HG03097 (cell line): Measurements from ENCODE around the gene STAT4.
A peak's percentile ranks its signal among the peaks of the same experiment; 100 is the strongest.

ENCODE experiments used
- ATAC-seq: cut with Tn5 transposase; IDR thresholded peaks from one replicate; pipeline ENCODE4 v1.9.1; 2021; ENCODE audit not compliant: unreplicated experiment, low FRiP score

STAT4 gene

DNA sequence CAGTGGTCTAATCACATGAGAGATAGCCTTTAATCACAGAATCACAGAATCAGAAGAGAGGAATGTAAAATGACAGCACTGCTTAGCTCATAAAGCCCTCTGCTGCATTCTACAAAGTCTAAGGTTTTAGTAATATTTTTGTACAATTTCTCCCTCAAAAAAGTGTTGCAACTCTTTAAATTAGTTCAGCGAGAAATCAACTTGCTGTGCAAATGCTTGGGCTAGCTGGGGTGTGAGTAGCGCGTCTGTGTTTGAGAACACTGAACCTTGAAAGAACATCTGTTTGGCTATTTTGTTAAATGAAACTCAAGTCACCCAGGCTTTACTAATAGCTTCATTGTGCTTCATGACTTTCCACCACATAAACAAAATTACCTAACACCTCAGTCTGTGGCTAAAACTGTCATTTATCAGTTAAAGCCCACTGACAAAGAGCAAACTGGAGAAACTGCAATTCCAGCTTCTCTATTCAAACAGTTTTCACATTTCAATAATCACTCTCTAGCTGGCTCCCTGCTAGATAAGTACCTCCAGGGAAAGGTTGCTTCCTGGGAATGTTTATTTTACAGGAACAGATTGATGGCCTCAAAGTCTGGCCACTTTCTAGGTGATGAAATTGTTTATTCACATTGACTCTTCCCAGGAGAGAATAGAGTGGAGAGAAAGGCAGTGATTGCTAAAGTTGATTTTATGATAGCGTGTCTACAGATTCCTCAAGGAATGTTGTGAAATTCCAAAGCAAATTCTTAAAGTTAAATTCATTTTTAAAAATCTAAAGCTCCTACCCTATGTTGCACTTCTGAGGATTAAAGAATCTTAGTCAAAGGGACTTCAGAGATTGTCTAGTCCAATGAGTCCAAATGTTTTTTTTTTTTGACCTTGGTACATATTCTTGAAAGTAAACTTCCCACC, 100.8 kb downstream of the STAT4 start:
- ATAC-seq, result peak; percentile 88

GRCh38 chr2:191048073-191048472, 102.7 kb downstream of the STAT4 start:
- ATAC-seq, result no peak

DNA sequence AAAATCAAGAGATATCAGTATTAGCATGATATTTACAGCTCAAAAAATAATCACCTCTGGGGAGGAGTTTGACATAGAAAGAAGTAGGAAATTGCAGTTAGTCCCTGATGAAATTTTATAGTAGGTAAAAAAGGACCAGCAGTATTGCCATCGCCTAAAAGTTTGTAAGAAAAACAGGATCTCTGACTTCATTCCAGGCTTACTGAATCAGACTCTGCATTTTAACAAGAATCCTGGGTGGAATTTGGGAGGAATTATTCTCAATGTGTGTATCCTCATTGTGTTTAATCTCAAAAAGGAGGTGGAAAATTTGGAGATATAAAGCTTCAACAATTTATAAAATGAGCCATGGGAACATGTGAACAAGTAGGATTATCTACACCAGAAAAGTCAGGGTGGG, 105.7 kb downstream of the STAT4 start:
- no peak for ATAC-seq

GRCh38 chr2:191043438-191043837, 107.4 kb downstream of the STAT4 start:
- no peak for ATAC-seq

- ATAC-seq, result no peak
These were observed 109.2 kb downstream of the STAT4 start for GRCh38 chr2:191041418-191042161.

DNA sequence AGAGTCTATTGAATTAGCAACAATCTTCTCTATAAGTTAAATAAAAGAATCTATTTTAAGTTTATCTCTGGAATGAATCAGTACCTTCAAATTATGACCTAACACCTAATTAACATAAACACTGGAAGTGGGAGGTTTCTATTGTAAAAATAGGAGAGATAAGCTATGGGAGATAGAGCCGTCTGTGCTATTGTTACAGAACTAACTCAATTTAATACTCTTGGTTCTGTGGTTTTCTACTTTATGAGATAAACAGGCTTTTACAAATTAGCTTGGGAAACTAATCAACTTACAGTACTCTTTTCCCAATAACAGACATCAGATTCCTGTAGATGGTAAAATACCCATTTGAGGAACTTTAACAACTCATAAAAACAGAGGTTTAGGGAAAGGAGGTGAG, 111.2 kb downstream of the STAT4 start:
- no peak for ATAC-seq

DNA sequence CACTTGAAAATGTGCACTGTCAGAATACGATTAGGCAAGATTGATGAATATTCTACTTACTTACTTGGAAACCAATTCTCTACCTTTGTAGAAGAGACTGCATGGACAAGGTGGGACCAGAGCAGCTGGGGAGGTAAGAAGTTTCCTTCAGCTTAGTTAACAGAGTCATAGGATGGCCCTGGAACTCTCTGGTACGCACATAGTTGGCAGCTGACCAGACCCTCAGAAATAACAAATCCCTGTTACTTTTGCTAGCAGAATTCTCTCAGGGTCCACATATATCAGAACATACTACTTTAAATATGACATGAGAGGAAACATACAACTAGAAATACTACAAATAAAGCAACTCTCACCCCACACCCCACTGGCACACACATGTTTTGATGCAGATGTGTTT, 112.1 kb downstream of the STAT4 start:
- ATAC-seq, result no peak

- ATAC-seq, result no peak
These were observed 112.5 kb downstream of the STAT4 start for GRCh38 chr2:191038241-191038725.

DNA sequence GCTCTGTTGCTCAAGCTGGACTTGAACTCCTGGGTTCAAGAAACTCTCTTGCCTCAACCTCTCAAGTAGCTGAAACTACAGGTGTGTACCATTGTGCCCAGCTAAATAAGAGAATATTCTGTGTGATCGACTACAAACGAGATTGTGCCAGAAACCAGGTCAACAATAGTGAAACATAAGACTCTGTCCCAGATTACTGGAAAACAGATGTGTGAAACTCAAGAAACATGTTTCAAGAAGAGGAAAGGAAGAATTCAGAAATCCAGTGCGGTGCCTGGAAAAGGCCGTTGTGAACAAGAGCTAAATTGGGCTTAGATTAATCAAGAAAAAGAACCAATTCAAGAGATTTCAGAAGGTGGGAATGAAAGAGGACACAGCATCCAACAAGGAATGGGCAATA, 113.4 kb downstream of the STAT4 start:
- no peak for ATAC-seq

DNA sequence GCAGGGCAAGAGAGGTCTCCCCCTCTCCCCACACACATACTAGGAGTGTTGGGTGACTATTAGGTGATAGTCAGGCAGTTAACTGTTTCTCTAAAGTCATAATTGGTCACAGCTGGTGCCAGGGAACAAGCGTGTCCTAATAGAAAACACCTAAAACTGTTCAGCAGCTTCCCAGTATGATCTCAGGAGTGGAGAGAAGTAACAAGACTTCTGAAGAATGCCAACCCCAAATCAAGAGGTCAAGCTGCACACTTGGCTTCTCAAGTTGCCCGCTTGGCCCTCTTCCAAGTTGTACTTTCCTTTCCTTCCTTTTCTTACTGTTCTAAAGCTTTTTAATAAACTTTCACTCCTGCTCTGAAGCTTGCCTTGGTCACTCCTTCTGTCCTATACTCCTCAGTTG, 114.4 kb downstream of the STAT4 start:
- ATAC-seq, result no peak

DNA sequence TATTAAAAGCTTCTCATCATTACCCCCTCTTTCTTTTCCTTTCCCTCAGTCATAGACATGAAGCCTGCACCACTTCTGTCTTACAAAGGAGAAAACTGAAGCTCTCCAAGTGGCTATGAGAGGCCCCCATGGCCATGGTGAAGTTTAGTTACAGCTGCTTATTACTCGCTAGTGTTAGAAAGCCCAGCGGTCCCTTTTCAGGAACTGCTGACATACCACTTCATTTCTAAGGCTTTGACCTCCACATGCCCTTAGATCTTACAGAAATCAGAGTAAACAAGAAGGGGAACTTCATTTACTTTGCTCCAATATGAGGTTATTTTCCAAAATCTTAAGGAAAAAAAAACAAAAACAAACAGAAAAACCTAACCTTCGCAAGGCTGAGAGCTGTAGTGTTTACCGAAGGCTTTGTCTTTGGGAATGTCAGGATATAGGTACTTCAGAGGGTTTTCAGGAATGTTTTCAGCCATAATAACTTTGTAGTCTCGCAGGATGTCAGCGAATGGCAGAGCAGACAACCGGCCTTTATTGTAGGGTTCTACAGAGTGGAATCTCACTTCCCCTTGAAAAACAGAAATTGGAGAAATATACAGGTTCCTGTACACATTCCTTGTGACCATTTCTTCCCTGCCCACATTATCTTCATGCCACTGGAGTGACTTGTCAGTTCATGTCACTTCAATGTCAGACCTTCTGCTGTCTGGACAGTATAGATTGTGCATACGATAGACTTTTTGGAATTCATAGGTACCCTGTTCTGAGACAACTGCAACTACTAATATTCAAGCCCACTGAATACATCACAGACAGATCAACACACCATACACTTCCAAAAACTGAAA, 118.0 kb downstream of the STAT4 start:
- no peak for ATAC-seq

DNA sequence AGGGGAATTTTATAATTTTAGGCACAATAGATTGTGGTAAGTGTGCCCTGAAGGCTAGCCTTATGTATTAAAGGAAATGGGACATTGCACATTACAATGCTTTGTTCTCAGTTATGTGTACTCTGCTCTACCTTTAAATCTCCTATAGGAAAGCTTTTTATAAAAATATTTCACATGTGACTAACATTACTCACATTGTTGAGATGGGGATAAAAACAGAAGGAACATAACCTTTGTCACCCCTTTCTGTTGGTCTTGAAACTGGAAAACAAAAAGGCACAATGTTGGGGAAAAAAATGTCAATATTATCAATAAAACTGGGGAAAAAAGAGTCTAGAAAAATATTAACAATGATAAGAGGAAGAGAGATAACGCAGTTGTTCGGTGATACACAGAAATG, 119.5 kb downstream of the STAT4 start:
- ATAC-seq, result no peak

DNA sequence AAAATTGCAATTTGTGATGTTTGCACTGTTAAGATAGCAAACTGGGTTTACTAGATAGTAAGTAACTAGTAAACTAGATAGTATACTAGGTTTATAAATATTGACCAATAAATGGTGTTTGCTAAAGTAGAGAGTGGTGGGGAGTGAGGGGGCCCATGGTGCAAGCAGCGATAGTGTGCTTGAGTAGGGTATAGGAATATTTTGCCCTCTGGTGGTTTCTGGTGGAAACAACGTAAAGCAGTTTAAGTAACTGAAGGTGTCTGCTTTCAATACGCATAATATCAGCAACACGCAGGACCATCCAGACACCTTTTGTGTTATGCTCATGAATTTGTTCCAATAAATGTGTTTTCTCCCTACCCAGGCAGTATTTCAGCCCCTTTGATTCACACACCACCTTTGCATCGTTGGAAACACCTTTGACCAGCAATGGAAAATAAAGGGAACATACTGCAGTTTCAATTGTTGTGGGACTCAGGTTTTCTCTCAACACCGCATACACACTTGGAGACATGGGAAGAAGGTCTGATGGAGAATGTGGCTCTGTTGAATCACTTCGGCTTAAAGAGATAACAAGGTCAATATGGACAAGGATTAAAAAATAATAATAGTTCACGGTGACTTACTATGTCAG, 120.2 kb downstream of the STAT4 start:
- peak; percentile 86 for ATAC-seq

DNA sequence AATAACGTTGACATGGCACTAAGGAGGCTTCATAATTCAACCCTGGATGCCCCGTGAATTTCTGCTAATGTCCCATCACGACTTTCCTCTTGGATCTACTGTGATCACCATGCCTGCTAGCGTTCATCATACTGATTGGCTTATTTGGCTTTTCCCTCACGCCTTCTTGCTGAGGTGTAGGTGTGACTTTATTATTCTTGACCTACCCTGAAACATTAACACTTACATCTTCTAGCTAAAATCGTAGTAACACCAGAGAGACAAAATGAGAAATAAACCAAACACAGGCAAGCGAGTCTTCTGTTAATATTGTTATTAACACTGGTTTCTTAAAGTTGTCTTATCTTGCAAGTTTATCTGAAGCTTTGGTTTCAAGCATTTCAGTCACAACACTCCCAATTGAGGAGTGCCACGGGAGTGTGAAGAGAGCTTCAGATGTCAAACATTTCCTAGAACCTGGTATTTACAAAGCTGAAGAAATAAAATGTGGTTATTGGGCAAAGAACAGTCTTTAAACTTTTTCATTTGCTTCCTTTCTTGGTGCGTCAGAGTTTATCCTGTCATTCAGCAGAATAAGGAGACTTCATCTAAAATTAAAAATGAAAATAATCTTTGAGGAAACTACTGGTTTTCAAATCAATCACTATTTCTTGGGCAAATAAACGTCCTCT, 121.4 kb downstream of the STAT4 start:
- no peak for ATAC-seq

DNA sequence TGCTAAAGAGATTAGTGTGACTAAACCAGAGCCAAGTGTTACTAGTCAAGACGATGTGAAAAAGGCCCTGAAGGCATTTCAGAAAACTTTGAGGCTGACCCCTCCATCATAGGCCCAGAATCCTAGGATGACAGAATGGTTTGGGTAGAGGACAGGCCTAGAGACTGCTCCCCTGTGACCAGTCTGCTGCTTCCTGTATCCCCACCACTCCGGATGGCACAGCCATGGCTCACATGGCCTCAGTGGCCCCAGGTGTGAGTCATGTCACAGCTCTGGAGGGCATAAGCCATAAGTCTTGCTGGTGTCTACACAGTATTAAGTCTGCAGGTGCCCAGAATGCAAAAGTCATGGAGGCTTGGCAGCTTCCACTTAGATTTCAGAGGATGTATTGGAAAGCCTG, 124.4 kb downstream of the STAT4 start:
- ATAC-seq, result no peak

- ATAC-seq, result no peak
These were observed 125.7 kb downstream of the STAT4 start for GRCh38 chr2:191025135-191025534.

GRCh38 chr2:191023235-191023679, 127.5 kb downstream of the STAT4 start:
- no peak for ATAC-seq

- ATAC-seq, result peak; percentile 12
These were observed 129.9 kb downstream of the STAT4 start for GRCh38 chr2:191020742-191021381.

DNA sequence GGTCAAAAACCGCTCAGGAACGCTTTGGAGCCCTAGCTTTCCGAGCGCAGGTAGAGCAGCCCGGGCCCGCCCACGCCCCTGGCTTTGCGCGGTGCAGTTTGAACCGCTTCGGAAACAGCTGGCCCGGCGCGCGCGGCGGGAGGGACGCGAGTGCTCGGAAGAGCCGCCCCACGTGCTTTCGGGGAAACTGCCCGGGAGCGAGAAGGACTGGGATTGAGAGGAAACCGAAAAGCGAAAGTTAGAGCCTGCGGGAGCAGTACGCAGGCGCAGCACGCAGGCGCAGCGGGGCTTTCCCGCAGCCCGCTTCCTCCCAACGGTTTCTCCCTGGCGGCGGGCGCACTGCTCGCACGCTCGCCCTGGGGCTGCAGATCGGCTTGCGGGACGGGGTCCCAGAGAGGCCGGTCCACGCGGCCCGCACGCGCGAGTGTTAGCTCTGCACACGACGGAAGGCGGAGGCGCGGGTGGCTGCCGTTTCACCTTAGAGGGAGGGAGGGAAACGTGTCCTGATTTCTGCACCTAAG, 130.5 kb downstream of the STAT4 start:
- ATAC-seq, result peak; percentile 65
